ENCODE data around the gene TTC3.

TTC3 gene

GRCh38 chr21:37245151-37245550 is 172.1 kb downstream of the TTC3 start:
- DNase-seq, result no peak

DNA sequence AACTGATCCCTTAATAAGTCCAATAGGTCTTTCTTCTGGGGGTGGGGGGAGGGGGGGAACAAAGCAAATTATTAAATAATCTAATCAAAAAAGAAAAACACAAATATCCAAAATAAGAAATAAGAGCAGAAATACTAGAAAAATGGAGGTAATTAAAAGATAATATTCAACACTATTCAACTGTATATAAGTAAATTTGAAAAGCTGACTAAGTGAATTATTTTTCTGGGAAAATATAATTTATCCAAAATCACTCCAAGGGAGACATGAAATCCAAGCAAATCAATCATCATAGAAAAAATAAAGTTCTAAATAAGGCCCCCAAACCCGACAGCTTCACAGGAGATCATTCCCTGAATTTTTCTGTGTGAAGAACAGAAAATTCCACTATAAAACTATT is 175.2 kb downstream of the TTC3 start:
- DNase-seq, result no peak

DNA sequence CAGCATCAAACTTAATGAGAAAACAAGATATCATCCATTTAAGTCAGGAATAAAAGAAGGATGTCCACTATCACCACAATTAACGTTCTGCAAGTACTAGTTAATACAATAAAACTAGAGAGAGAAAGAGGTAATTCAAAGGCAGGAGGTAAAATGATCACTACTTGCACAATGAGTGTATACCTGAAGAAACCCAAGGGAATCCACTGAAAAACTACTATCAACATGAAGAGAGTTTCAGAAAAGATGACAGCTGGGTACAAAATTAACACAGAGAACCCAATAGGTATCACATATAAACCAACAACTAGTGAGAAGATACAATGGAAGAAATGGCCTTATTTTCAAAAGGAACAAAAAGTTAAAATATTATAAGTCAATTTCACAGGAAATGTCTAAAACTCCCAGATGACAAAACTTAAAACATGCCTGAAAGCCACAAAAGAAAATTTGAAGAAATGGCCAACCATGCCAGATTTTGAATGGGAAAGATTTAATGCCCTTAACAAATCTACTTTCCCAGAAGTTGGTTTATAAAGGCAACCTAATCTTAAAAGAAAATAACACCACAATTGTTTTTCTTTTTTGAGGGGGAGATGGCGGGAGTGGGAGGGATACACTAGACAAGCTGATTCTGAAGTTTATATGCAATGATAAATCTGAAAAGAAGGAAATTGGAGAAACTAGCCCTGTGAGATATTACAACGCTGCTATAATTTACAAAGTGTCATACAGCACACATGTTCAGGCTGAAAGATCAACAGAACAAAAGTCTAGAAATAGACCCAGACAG is 176.3 kb downstream of the TTC3 start:
- no peak for DNase-seq

GRCh38 chr21:37251294-37251634 is 178.2 kb downstream of the TTC3 start:
- DNase-seq, result no peak

Data from amygdala (tissue), 56 donors.